HUES6 (cell line): ENCODE data around the gene SPTLC3.

Experiments
- H3K27ac ChIP-seq: 2 replicates; pipeline ENCODE4 v1.7.0; 2013; ENCODE audit warnings: low read depth, mild to moderate bottlenecking, low read length, inconsistent platforms
- H3K27me3 ChIP-seq: 2 replicates; pipeline ENCODE4 v1.6.1; 2013; ENCODE audit warnings: low read length; ENCODE audit not compliant: control insufficient read depth, insufficient read depth
- H3K36me3 ChIP-seq: 2 replicates; pipeline ENCODE4 v1.6.1; 2013; ENCODE audit warnings: low read length; ENCODE audit not compliant: control insufficient read depth, insufficient read depth
- H3K4me1 ChIP-seq: 2 replicates; pipeline ENCODE4 v1.6.1; 2013; ENCODE audit warnings: low read length; ENCODE audit not compliant: control insufficient read depth, insufficient read depth
- H3K4me3 ChIP-seq: 2 replicates; pipeline ENCODE4 v1.5.1; 2013; ENCODE audit warnings: low read depth, low read length
- H3K9ac ChIP-seq: one replicate; pipeline ENCODE4 v1.6.1; 2013; ENCODE audit warnings: mild to moderate bottlenecking, low read length
- H3K9me3 ChIP-seq: 2 replicates; pipeline ENCODE4 v1.6.1; 2013; ENCODE audit warnings: low read depth, low read length; ENCODE audit not compliant: control insufficient read depth, insufficient read depth

The SPTLC3 gene

GRCh38 chr20:13099676-13100075, 90.9 kb downstream of the SPTLC3 start:
- peaks cover 5% of the 10 kb centered on the region; the same call in 1 of the 2 replicates for H3K4me1 ChIP-seq
- H3K9ac ChIP-seq: no peak overlapping the region
- H3K27me3 ChIP-seq: no peaks in the 10 kb centered on the region
- no peaks in the 10 kb centered on the region for H3K9me3 ChIP-seq
- H3K27ac ChIP-seq: no peak overlapping the region
- H3K36me3 ChIP-seq: no peaks in the 10 kb centered on the region
- H3K4me3 ChIP-seq: no peak overlapping the region

GRCh38 chr20:13101276-13101675, 92.5 kb downstream of the SPTLC3 start:
- H3K36me3 ChIP-seq: no peaks in the 10 kb centered on the region
- no peak overlapping the region for H3K9ac ChIP-seq
- no peak overlapping the region for H3K4me3 ChIP-seq

GRCh38 chr20:13101706-13102105, 92.9 kb downstream of the SPTLC3 start:
- Histone ChIP-seq H3K4me1 (peaks cover 11% of the 10 kb centered on the region; the same call in 1 of the 2 replicates), H3K9ac (no peak overlapping the region), H3K27ac (no peak overlapping the region), H3K9me3 (no peaks in the 10 kb centered on the region), H3K36me3 (no peaks in the 10 kb centered on the region), H3K4me3 (no peak overlapping the region), H3K27me3 (no peaks in the 10 kb centered on the region)

More at GRCh38 chr20:13101276-13101675, 92.5 kb downstream of the SPTLC3 start:
- Histone ChIP-seq H3K4me1 (peaks cover 11% of the 10 kb centered on the region; the same call in 1 of the 2 replicates), H3K9me3 (no peaks in the 10 kb centered on the region), H3K27ac (no peak overlapping the region), H3K27me3 (no peaks in the 10 kb centered on the region)

- Histone ChIP-seq H3K4me3 (no peak overlapping the region), H3K9ac (no peak overlapping the region), H3K4me1 (peaks cover 11% of the 10 kb centered on the region; the same call in 1 of the 2 replicates)
Measured at GRCh38 chr20:13102237-13102636, 93.5 kb downstream of the SPTLC3 start.

GRCh38 chr20:13102694-13103093, 93.9 kb downstream of the SPTLC3 start:
- Histone ChIP-seq H3K4me1 (peaks cover 11% of the 10 kb centered on the region; the same call in 1 of the 2 replicates), H3K36me3 (no peaks in the 10 kb centered on the region), H3K9me3 (no peaks in the 10 kb centered on the region), H3K4me3 (no peak overlapping the region), H3K27ac (no peak overlapping the region), H3K27me3 (no peaks in the 10 kb centered on the region), H3K9ac (no peak overlapping the region)

More at GRCh38 chr20:13102237-13102636, 93.5 kb downstream of the SPTLC3 start:
- Histone ChIP-seq H3K36me3 (no peaks in the 10 kb centered on the region), H3K27me3 (no peaks in the 10 kb centered on the region), H3K27ac (no peak overlapping the region), H3K9me3 (no peaks in the 10 kb centered on the region)

- no peak overlapping the region for H3K27ac ChIP-seq
- no peak overlapping the region for H3K9ac ChIP-seq
- no peak overlapping the region for H3K4me3 ChIP-seq
- no peaks in the 10 kb centered on the region for H3K9me3 ChIP-seq
- no peaks in the 10 kb centered on the region for H3K36me3 ChIP-seq
- H3K27me3 ChIP-seq: no peaks in the 10 kb centered on the region
- peaks cover 11% of the 10 kb centered on the region; the same call in 1 of the 2 replicates for H3K4me1 ChIP-seq
Measured at GRCh38 chr20:13105039-13105438, 96.3 kb downstream of the SPTLC3 start.

- Histone ChIP-seq H3K4me1 (peaks cover 11% of the 10 kb centered on the region; the same call in 1 of the 2 replicates), H3K27me3 (no peaks in the 10 kb centered on the region), H3K9me3 (no peaks in the 10 kb centered on the region), H3K36me3 (no peaks in the 10 kb centered on the region), H3K4me3 (no peak overlapping the region), H3K9ac (no peak overlapping the region), H3K27ac (no peak overlapping the region)
Measured at GRCh38 chr20:13105864-13106457, 97.2 kb downstream of the SPTLC3 start.

GRCh38 chr20:13109658-13110057, 100.9 kb downstream of the SPTLC3 start:
- H3K27ac ChIP-seq: no peak overlapping the region
- no peaks in the 10 kb centered on the region for H3K36me3 ChIP-seq
- H3K4me1 ChIP-seq: peaks cover 7% of the 10 kb centered on the region; the same call in 1 of the 2 replicates
- no peak overlapping the region for H3K9ac ChIP-seq
- H3K27me3 ChIP-seq: no peaks in the 10 kb centered on the region
- H3K9me3 ChIP-seq: no peaks in the 10 kb centered on the region
- H3K4me3 ChIP-seq: no peak overlapping the region

GRCh38 chr20:13110796-13111195, 102.0 kb downstream of the SPTLC3 start:
- H3K27me3 ChIP-seq: no peaks in the 10 kb centered on the region
- H3K4me3 ChIP-seq: no peak overlapping the region
- no peaks in the 10 kb centered on the region for H3K4me1 ChIP-seq
- no peaks in the 10 kb centered on the region for H3K36me3 ChIP-seq
- no peaks in the 10 kb centered on the region for H3K9me3 ChIP-seq
- H3K9ac ChIP-seq: no peak overlapping the region
- no peak overlapping the region for H3K27ac ChIP-seq

GRCh38 chr20:13111249-13111911, 102.6 kb downstream of the SPTLC3 start:
- H3K9ac ChIP-seq: no peak overlapping the region
- no peak overlapping the region for H3K27ac ChIP-seq

GRCh38 chr20:13113731-13114130, 105.0 kb downstream of the SPTLC3 start:
- no peak overlapping the region for H3K9ac ChIP-seq
- H3K9me3 ChIP-seq: no peaks in the 10 kb centered on the region
- no peaks in the 10 kb centered on the region for H3K4me1 ChIP-seq
- no peaks in the 10 kb centered on the region for H3K27me3 ChIP-seq
- no peak overlapping the region for H3K27ac ChIP-seq
- H3K36me3 ChIP-seq: no peaks in the 10 kb centered on the region
- H3K4me3 ChIP-seq: no peak overlapping the region

More at GRCh38 chr20:13111249-13111911, 102.6 kb downstream of the SPTLC3 start:
- Histone ChIP-seq H3K9me3 (no peaks in the 10 kb centered on the region), H3K4me3 (no peak overlapping the region), H3K36me3 (no peaks in the 10 kb centered on the region), H3K27me3 (no peaks in the 10 kb centered on the region), H3K4me1 (no peaks in the 10 kb centered on the region)
